CD14-positive monocyte (primary cell): ENCODE measurements around the gene SLIT3. TPM values are rescaled to one million over a fixed set of nuclear protein-coding genes. Genes with fewer than 3 reads are reported as not detected.

Source experiments
- DNase-seq, 3 donors: peaks; one replicate each; pipeline ENCODE4 v3.0.0-alpha.2; 2011 to 2022
- H2AFZ ChIP-seq: 2 replicates; pipeline ENCODE4 v1.6.0; 2012; ENCODE audit warnings: mild to moderate bottlenecking, low read depth, low read length, inconsistent platforms; ENCODE audit not compliant: insufficient read depth, poor library complexity, severe bottlenecking
- H3K27ac ChIP-seq, 2 donors: 1 replicate in 1 of 2; 2 replicates in 1 of 2; pipeline ENCODE4 v1.5.1; 2012 to 2013; ENCODE audit warnings: low read length in 2 of 2, control low read depth in 1 of 2, inconsistent platforms in 1 of 2, low read depth in 1 of 2, mild to moderate bottlenecking in 1 of 2
- H3K27me3 ChIP-seq, 2 donors: one replicate each; pipeline versions ENCODE4 v1.6.0 to v1.6.1; 2011 to 2013; ENCODE audit warnings: low read length in 2 of 2; ENCODE audit not compliant: control insufficient read depth in 2 of 2, insufficient read depth in 2 of 2
- H3K36me3 ChIP-seq, 2 donors: replicated peaks in 1 of 2; 1 replicate in 1 of 2; 2 replicates in 1 of 2; pipeline versions ENCODE4 v1.5.1 to v1.6.1; 2012 to 2013; ENCODE audit warnings: low read length in 2 of 2, control low read depth in 1 of 2, inconsistent platforms in 1 of 2, mild to moderate bottlenecking in 1 of 2; ENCODE audit not compliant: insufficient read depth in 2 of 2, control insufficient read depth in 1 of 2
- H3K4me1 ChIP-seq, 2 donors: 1 replicate in 1 of 2; 2 replicates in 1 of 2; pipeline versions ENCODE4 v1.5.1 to v1.6.1; 2012 to 2013; ENCODE audit warnings: low read length in 2 of 2, control low read depth in 1 of 2, inconsistent platforms in 1 of 2, mild to moderate bottlenecking in 1 of 2, moderate library complexity in 1 of 2; ENCODE audit not compliant: insufficient read depth in 2 of 2, control insufficient read depth in 1 of 2
- H3K4me2 ChIP-seq: replicated peaks from 2 replicates; pipeline ENCODE3; 2012; ENCODE audit warnings: low read length, moderate library complexity, mild to moderate bottlenecking; ENCODE audit not compliant: poor library complexity, severe bottlenecking; ENCODE audit errors: extremely low read depth
- H3K4me3 ChIP-seq, 3 experiments: fragments of 200-600 bp in 1 of 3; sonication (generic) in 1 of 3; replicated peaks in 1 of 3; 1 replicate in 2 of 3; 2 replicates in 1 of 3; pipeline ENCODE4 v1.5.1; 2011 to 2013; ENCODE audit warnings: low read length in 3 of 3, mild to moderate bottlenecking in 3 of 3, control low read depth in 2 of 3, low read depth in 2 of 3, inconsistent platforms in 1 of 3, moderate library complexity in 1 of 3
- H3K79me2 ChIP-seq: 2 replicates; pipeline ENCODE4 v1.6.0; 2012; ENCODE audit warnings: mild to moderate bottlenecking, control low read depth, inconsistent platforms, low read length, moderate library complexity; ENCODE audit not compliant: insufficient read depth
- H3K9ac ChIP-seq: 2 replicates; pipeline ENCODE4 v1.6.0; 2017; ENCODE audit warnings: low read length, mild to moderate bottlenecking; ENCODE audit not compliant: insufficient read depth, poor library complexity, severe bottlenecking
- H3K9me3 ChIP-seq, 2 donors: replicated peaks in 1 of 2; 1 replicate in 1 of 2; 2 replicates in 1 of 2; pipeline versions ENCODE4 v1.5.1 to v1.6.1; 2012 to 2013; ENCODE audit warnings: low read length in 2 of 2, control low read depth in 1 of 2; ENCODE audit not compliant: control insufficient read depth in 1 of 2, insufficient read depth in 1 of 2
- H4K20me1 ChIP-seq: 2 replicates; pipeline ENCODE4 v1.6.0; 2012; ENCODE audit warnings: mild to moderate bottlenecking, low read length, control low read depth, moderate library complexity; ENCODE audit not compliant: insufficient read depth
- H3K27ac Mint-ChIP-seq, 7 donors: one replicate each; pipeline ENCODE4 v1.8.0; 2020; ENCODE audit warnings: mild to moderate bottlenecking in 7 of 7, mixed read lengths in 7 of 7, moderate library complexity in 6 of 7, inconsistent platforms in 2 of 7
- H3K27me3 Mint-ChIP-seq, 3 donors: one replicate each; pipeline ENCODE4 v1.8.0; 2021 to 2022; ENCODE audit warnings: low read depth in 3 of 3, mild to moderate bottlenecking in 3 of 3, mixed read lengths in 3 of 3, moderate library complexity in 3 of 3, inconsistent platforms in 1 of 3
- H3K36me3 Mint-ChIP-seq, 2 donors: one replicate each; pipeline ENCODE4 v1.8.0; 2020; ENCODE audit warnings: mixed read lengths in 2 of 2, inconsistent platforms in 1 of 2, mild to moderate bottlenecking in 1 of 2
- H3K4me1 Mint-ChIP-seq: one replicate; pipeline ENCODE4 v1.8.0; 2020; ENCODE audit warnings: mild to moderate bottlenecking, mixed read lengths
- H3K4me3 Mint-ChIP-seq, 2 donors: one replicate each; pipeline ENCODE4 v1.8.0; 2020; ENCODE audit warnings: mild to moderate bottlenecking in 2 of 2, mixed read lengths in 2 of 2, moderate library complexity in 1 of 2
- H3K9me3 Mint-ChIP-seq, 7 donors: one replicate each; pipeline ENCODE4 v1.8.0; 2020 to 2022; ENCODE audit warnings: mixed read lengths in 7 of 7, mild to moderate bottlenecking in 6 of 7, moderate library complexity in 6 of 7, inconsistent platforms in 2 of 7
- CTCF ChIP-seq: fragments of 200-600 bp; IDR thresholded peaks from one replicate; pipeline ENCODE4 v1.8.0; 2022; ENCODE audit warnings: antibody characterized with exemption, mild to moderate bottlenecking
- WGBS: methylation state at CpG from one replicate; pipeline ENCODE4 v1.1.5; 2013; ENCODE audit warnings: missing lambda C conversion rate; ENCODE audit not compliant: insufficient coverage; 5-methylcytosine and 5-hydroxymethylcytosine counted together
- intact Hi-C, 2 donors: fragments of 100-400 bp; cut with micrococcal nuclease; formaldehyde crosslinking; loops; one replicate each; pipeline versions ENCODE4 v1.15.0 to v1.15.1; 2023
- polyA plus RNA-seq, 3 donors: library from polyadenylated mRNA; depleted of rRNA in 1 of 3; unstranded in 2 of 3; stranded (reverse) in 1 of 3; fragments of 300-500 nt in 2 of 3; fragments of >200 nt in 1 of 3; fragmentation: Illumina TruSeq in 2 of 3; gene quantifications; 1 replicate in 2 of 3; 2 replicates in 1 of 3; pipeline ENCODE4 v1.2.3, GENCODE V29; 2012 to 2021

Gene SLIT3
- polyA plus RNA-seq, 3 donors: not detected

- no peak overlapping the region for H3K9ac ChIP-seq
- intact Hi-C loops: no loop called here
- DNase-seq: no peak
Measured at GRCh38 chr5:168946363-168946762, 354.6 kb downstream of the SLIT3 start.

GRCh38 chr5:168944004-168944403, 356.9 kb downstream of the SLIT3 start:
- intact Hi-C loops: no loop called here
- no peaks in the 10 kb centered on the region for H4K20me1 ChIP-seq
- no peak overlapping the region for H2AFZ ChIP-seq
- H3K4me2 ChIP-seq: no peak overlapping the region
- H3K9me3 ChIP-seq: no peaks in the 10 kb centered on the region
- H3K27ac ChIP-seq: no peak overlapping the region
- Mint-ChIP-seq H3K27me3 (peaks cover 1 to 4% (median 3%) of the 10 kb centered on the region in 3 donors), H3K4me3 (no peak overlapping the region), H3K27ac (no peak overlapping the region), H3K4me1 (no peaks in the 10 kb centered on the region), H3K9me3 (no peaks in the 10 kb centered on the region), H3K36me3 (no peaks in the 10 kb centered on the region)
- H3K27me3 ChIP-seq: no peaks in the 10 kb centered on the region
- H3K9ac ChIP-seq: no peak overlapping the region
- no peak overlapping the region for H3K4me3 ChIP-seq
- no peak for DNase-seq
- H3K4me1 ChIP-seq: no peaks in the 10 kb centered on the region
- no CpG with 5 or more reads among the region's 5 CpGs for WGBS
- no peak for TF ChIP-seq CTCF
- H3K36me3 ChIP-seq: no peaks in the 10 kb centered on the region
- H3K79me2 ChIP-seq: no peaks in the 10 kb centered on the region

More at GRCh38 chr5:168946363-168946762, 354.6 kb downstream of the SLIT3 start:
- no peak overlapping the region for H3K4me3 ChIP-seq
- no peaks in the 10 kb centered on the region for H3K9me3 ChIP-seq
- Mint-ChIP-seq H3K9me3 (no peaks in the 10 kb centered on the region), H3K4me1 (no peaks in the 10 kb centered on the region), H3K36me3 (no peaks in the 10 kb centered on the region), H3K27me3 (peaks cover 0 to 4% (median 3%) of the 10 kb centered on the region in 3 donors), H3K27ac (no peak overlapping the region), H3K4me3 (no peak overlapping the region)
- no peaks in the 10 kb centered on the region for H4K20me1 ChIP-seq
- 92% methylated on average over 6 of the region's 6 CpGs for WGBS
- H3K4me2 ChIP-seq: no peak overlapping the region
- no peaks in the 10 kb centered on the region for H3K4me1 ChIP-seq
- no peak overlapping the region for H3K27ac ChIP-seq
- no peak for TF ChIP-seq CTCF
- H3K79me2 ChIP-seq: no peaks in the 10 kb centered on the region
- H3K27me3 ChIP-seq: no peaks in the 10 kb centered on the region
- no peak overlapping the region for H2AFZ ChIP-seq
- no peaks in the 10 kb centered on the region for H3K36me3 ChIP-seq
